HepG2 (cell line): Measurements from ENCODE around the gene PSMD1. TPM values are rescaled to one million over a fixed set of nuclear protein-coding genes. Genes with fewer than 3 reads are reported as not detected.

Experiments used
- ETV6 ChIP-seq: sonication (generic); formaldehyde crosslinking; conservative IDR thresholded peaks from 2 replicates; pipeline ENCODE4 v1.4.0; 2020; ENCODE audit warnings: missing genetic modification reagents
- GATAD2A ChIP-seq: IDR thresholded peaks from 2 replicates; pipeline ENCODE4 v1.6.1; 2016
- JDP2 ChIP-seq: sonication (generic); formaldehyde crosslinking; IDR thresholded peaks from 2 replicates; pipeline ENCODE4 v1.8.1; 2022; ENCODE audit warnings: missing genetic modification reagents, borderline replicate concordance
- MLXIP ChIP-seq: sonication (generic); formaldehyde crosslinking; IDR thresholded peaks from 2 replicates; pipeline ENCODE4 v1.9.0; 2021; ENCODE audit warnings: missing genetic modification reagents, borderline replicate concordance
- SYNCRIP ChIP-seq: fragments of 200-400 bp; formaldehyde crosslinking; IDR thresholded peaks from 2 replicates; pipeline ENCODE4 v1.6.1; 2018; ENCODE audit warnings: mild to moderate bottlenecking, low read depth, low read length; ENCODE audit not compliant: insufficient read depth
- ZBTB2 ChIP-seq: sonication (generic); formaldehyde crosslinking; IDR thresholded peaks from 2 replicates; pipeline ENCODE4 v1.8.0; 2022; ENCODE audit warnings: low read depth, missing genetic modification reagents
- ZGPAT ChIP-seq: IDR thresholded peaks from 2 replicates; pipeline ENCODE4 v1.6.1; 2016; ENCODE audit warnings: mild to moderate bottlenecking
- ZNF30 ChIP-seq: sonication (generic); formaldehyde crosslinking; IDR thresholded peaks from 2 replicates; pipeline ENCODE4 v1.5.0; 2020; ENCODE audit warnings: mild to moderate bottlenecking, missing genetic modification reagents
- ZNF605 ChIP-seq: sonication (generic); formaldehyde crosslinking; IDR thresholded peaks from 2 replicates; pipeline ENCODE4 v1.8.0; 2022; ENCODE audit warnings: mild to moderate bottlenecking, missing genetic modification reagents
- ZNF616 ChIP-seq: sonication (generic); formaldehyde crosslinking; IDR thresholded peaks from 2 replicates; pipeline ENCODE4 v1.5.0; 2020; ENCODE audit warnings: low read depth, mild to moderate bottlenecking, missing genetic modification reagents
- ZNF652 ChIP-seq: IDR thresholded peaks from 2 replicates; pipeline ENCODE4 v1.6.1; 2016; ENCODE audit warnings: low read depth, borderline replicate concordance
- ZNF75D ChIP-seq: sonication (generic); formaldehyde crosslinking; IDR thresholded peaks from 2 replicates; pipeline ENCODE4 v1.8.1; 2023; ENCODE audit warnings: missing genetic modification reagents, mild to moderate bottlenecking, borderline replicate concordance
- ZNF766 ChIP-seq: sonication (generic); formaldehyde crosslinking; IDR thresholded peaks from 2 replicates; pipeline ENCODE4 v1.5.0; 2020; ENCODE audit warnings: missing genetic modification reagents, borderline replicate concordance
- polyA plus RNA-seq, 8 experiments: library from polyadenylated mRNA; depleted of rRNA in 3 of 8; stranded (reverse) in 7 of 8; unstranded in 1 of 8; fragments of >200 nt; fragmentation: Illumina TruSeq in 4 of 8; extraction: Trizol in 4 of 8; gene quantifications; 2 replicates each; pipeline versions ENCODE4 v1.2.1 to v1.2.3, GENCODE V29; 2011 to 2016; ENCODE audit warnings: low read depth in 4 of 8, missing spikeins in 1 of 8, mixed read lengths in 1 of 8; ENCODE audit not compliant: insufficient read depth in 1 of 8
- total RNA-seq, 5 experiments: library from RNA; depleted of rRNA; stranded (reverse); fragments of >200 nt; fragmentation: Illumina TruSeq; extraction: Trizol; gene quantifications; 2 replicates each; pipeline ENCODE4 v1.2.3, GENCODE V29; 2016; ENCODE audit warnings: low read depth in 1 of 5
- TF ChIP-seq, protein P1 (sequence below): sonication (generic); formaldehyde crosslinking; IDR thresholded peaks from 2 replicates; pipeline ENCODE4; 2020; ENCODE audit warnings: missing genetic modification reagents, mild to moderate bottlenecking, borderline replicate concordance
- TF ChIP-seq, protein P2 (sequence below): sonication (generic); formaldehyde crosslinking; IDR thresholded peaks from 2 replicates; pipeline ENCODE4 v1.4.0; 2020; ENCODE audit warnings: missing genetic modification reagents

Gene PSMD1
- total and polyA plus RNA-seq, 2 of the 13 experiments (the other 11 are each of a cell fraction or from before 2014, with no cell fraction given) = 136 to 191 TPM

DNA sequence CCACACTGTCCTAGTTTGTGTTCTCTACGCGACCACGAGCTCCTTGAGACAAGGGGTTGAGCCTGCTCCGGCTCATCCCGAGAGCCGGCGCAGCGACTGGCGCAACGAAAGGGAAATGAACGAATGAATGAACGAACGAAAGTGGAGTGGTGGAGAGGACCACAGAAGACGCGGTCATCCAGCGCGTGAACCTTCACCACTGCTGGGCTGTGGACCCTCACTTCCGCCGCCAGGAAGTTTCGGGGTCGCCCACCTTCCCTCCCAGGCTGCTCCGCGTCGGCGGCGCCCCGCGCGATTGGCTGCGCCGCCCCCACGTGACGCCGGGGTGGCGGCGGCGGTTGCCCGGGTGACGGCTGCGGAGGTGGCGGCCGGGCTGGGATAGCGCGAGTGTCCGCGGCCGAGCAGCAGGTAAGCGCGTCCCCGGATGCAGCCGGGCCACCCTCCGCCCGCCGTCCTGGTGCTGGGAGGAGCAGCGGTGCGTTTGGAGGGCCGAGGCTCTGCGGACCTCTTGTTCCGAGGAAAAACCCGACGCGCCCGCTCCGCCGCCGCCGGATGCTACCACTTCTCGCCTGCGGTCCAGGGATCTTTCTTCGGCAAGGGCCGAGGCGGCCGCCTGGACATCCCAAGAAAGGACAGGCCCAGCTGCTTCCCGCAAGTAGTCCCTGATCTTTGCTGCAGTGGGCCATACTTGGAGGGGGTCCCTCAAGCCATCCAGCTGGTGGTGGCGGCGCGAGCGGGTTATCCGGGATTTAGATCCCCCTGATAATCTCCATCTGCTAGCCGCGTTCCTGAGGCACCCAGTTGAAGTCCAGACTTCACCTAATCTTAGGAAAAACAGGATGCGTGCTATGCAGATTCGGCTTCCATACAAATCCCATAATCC lies 141.9 kb downstream of the PSMD1 start, which contains the start of gene ARMC9 (continued):
- TF ChIP-seq ZNF75D (CRISPR knock-in tag) (no peak; the same call in 1 of the 2 replicates), ZBTB2 (CRISPR knock-in tag) (peak; percentile 42; the same call in 1 of the 2 replicates), MLXIP (CRISPR knock-in tag) (no peak), ZNF652 (no peak), ZGPAT (CRISPR knock-in tag) (no peak; the same call in 1 of the 2 replicates), GATAD2A (CRISPR knock-in tag) (peak; percentile 44), SYNCRIP (no peak), ZNF616 (CRISPR knock-in tag) (no peak), ETV6 (CRISPR knock-in tag) (no peak; the same call in 1 of the 2 replicates), ZNF30 (no peak), ZNF766 (CRISPR knock-in tag) (peak; percentile 75; the same call in 1 of the 2 replicates), JDP2 (CRISPR knock-in tag) (no peak), ZNF605 (no peak)
- TF ChIP-seq, protein P1, sequence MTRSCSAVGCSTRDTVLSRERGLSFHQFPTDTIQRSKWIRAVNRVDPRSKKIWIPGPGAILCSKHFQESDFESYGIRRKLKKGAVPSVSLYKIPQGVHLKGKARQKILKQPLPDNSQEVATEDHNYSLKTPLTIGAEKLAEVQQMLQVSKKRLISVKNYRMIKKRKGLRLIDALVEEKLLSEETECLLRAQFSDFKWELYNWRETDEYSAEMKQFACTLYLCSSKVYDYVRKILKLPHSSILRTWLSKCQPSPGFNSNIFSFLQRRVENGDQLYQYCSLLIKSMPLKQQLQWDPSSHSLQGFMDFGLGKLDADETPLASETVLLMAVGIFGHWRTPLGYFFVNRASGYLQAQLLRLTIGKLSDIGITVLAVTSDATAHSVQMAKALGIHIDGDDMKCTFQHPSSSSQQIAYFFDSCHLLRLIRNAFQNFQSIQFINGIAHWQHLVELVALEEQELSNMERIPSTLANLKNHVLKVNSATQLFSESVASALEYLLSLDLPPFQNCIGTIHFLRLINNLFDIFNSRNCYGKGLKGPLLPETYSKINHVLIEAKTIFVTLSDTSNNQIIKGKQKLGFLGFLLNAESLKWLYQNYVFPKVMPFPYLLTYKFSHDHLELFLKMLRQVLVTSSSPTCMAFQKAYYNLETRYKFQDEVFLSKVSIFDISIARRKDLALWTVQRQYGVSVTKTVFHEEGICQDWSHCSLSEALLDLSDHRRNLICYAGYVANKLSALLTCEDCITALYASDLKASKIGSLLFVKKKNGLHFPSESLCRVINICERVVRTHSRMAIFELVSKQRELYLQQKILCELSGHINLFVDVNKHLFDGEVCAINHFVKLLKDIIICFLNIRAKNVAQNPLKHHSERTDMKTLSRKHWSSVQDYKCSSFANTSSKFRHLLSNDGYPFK (CRISPR knock-in tag) = no peak; the same call in 1 of the 2 replicates
- TF ChIP-seq, protein P2, sequence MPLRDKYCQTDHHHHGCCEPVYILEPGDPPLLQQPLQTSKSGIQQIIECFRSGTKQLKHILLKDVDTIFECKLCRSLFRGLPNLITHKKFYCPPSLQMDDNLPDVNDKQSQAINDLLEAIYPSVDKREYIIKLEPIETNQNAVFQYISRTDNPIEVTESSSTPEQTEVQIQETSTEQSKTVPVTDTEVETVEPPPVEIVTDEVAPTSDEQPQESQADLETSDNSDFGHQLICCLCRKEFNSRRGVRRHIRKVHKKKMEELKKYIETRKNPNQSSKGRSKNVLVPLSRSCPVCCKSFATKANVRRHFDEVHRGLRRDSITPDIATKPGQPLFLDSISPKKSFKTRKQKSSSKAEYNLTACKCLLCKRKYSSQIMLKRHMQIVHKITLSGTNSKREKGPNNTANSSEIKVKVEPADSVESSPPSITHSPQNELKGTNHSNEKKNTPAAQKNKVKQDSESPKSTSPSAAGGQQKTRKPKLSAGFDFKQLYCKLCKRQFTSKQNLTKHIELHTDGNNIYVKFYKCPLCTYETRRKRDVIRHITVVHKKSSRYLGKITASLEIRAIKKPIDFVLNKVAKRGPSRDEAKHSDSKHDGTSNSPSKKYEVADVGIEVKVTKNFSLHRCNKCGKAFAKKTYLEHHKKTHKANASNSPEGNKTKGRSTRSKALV (CRISPR knock-in tag) = peak; percentile 59; the same call in 1 of the 2 replicates
